D721Med (cell line): ENCODE results near the gene SPOCK1.

Experiments
- DNase-seq: peaks from one replicate; pipeline ENCODE4 v3.0.0; 2011; ENCODE audit warnings: low spot score; ENCODE audit not compliant: insufficient read length
- FAIRE-seq: peaks from 2 replicates; lab custom pipeline; 2011; peaks lifted over from hg19 to GRCh38; lab: Jason Lieb, UNC
- TF ChIP-seq, protein P1 (sequence below): IDR thresholded peaks from 2 replicates; pipeline ENCODE4 v1.5.1; 2012; ENCODE audit warnings: mild to moderate bottlenecking, control low read depth; ENCODE audit not compliant: insufficient read depth; ENCODE audit errors: missing control alignments

Gene SPOCK1

DNA sequence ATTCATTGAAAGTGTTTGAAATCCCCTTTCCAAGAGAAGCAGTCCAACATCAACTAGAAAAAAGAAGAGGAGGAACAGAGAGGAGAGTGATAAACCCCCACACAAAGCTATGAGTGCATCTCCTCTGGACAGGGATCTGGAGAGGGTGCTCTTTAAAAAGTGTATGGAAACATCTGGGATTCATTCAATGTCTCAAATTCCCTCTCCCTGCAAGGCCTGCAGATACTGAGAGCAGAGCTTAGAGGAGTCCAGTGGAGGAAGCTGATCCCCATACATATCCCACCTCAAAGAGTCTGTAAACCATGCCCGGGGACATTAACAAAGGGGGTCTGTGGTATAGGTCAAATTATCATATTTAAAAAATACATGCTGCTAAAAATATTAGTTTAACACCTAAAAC, 2.2 kb downstream of the SPOCK1 start:
- no peak for FAIRE-seq
- TF ChIP-seq, protein P1, sequence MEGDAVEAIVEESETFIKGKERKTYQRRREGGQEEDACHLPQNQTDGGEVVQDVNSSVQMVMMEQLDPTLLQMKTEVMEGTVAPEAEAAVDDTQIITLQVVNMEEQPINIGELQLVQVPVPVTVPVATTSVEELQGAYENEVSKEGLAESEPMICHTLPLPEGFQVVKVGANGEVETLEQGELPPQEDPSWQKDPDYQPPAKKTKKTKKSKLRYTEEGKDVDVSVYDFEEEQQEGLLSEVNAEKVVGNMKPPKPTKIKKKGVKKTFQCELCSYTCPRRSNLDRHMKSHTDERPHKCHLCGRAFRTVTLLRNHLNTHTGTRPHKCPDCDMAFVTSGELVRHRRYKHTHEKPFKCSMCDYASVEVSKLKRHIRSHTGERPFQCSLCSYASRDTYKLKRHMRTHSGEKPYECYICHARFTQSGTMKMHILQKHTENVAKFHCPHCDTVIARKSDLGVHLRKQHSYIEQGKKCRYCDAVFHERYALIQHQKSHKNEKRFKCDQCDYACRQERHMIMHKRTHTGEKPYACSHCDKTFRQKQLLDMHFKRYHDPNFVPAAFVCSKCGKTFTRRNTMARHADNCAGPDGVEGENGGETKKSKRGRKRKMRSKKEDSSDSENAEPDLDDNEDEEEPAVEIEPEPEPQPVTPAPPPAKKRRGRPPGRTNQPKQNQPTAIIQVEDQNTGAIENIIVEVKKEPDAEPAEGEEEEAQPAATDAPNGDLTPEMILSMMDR, result no peak

DNA sequence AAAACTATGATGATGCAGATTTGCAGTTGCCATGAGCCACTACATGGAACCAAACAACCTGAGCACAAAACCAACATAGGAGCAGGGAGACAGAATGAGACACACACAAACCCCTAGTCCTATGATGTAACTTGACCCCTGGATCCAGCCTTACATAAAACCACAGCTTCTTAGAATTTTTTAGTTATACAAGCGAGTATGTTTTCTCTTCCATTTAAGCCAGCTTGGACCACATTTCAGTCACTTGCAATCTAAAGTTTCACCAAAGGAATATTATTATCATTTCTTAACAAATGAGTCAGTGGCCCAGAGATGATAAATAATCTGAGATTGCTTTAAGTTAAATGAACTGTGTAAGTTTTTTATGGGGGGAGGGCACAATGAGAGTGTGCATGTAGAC, 6.8 kb downstream of the SPOCK1 start:
- TF ChIP-seq, protein P1, result no peak
- DNase-seq, result no peak
- FAIRE-seq, result no peak

More for the DNA sequence above, 2.2 kb downstream of the SPOCK1 start:
- no peak for DNase-seq

DNA sequence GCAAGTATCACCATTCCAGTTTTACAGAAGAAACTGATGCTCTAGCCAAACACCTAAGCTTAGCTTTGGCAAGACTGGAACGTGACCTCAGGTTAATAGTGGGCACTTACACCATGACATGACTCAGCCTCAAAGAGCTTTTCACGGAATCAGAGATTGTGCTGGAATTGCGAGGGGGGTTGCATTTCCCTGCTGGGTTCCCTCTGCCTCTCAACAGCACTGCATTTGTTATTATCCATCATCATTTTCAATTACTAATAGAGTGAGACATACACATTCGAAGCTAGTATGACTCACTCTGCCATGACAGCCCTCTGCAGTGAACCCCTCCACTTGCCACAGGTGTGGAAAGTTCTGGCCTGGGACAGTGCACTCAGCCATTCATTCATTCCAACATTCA, 8.0 kb downstream of the SPOCK1 start:
- FAIRE-seq (no peak), DNase-seq (no peak)
- TF ChIP-seq, protein P1, result no peak

DNA sequence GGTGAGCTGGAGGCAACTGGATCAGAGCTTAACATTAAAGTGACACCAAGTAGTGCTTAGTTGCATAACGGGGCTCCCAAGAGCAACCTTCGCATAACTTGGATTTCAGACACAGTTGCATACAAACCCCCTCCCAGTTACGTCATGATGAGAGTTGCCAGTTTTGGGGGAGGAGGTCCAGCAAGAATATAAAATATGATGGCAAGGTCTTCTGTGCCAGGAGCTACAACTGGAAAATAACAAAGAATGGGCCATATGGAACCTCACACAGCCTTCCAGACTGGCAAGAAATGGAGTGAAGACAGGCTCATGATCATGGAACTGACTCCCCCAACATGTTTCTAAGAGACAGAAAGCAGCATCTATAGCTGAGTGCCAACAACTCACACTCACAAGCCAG, 8.5 kb downstream of the SPOCK1 start:
- TF ChIP-seq, protein P1, result no peak
- FAIRE-seq (no peak), DNase-seq (no peak)

DNA sequence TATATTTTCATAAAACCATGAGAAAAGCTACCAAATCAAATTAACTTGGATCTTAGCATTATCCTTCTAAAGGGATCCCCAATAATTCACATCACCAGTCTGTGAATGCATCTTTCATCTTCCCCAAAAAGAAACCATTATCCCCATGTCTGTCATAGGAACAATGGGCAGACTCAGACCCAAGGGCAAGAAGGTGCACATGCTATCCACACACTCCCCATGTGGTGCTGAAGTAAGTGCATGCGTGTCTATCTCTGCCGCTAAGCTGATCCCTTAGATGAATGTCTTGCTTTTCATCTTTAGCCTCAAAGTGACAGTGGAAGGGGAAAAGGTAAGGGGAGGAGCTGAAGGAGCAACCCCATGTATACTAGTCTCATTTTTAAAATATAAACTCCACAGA, 10.2 kb downstream of the SPOCK1 start:
- TF ChIP-seq, protein P1, result no peak
- DNase-seq (no peak), FAIRE-seq (no peak)

DNA sequence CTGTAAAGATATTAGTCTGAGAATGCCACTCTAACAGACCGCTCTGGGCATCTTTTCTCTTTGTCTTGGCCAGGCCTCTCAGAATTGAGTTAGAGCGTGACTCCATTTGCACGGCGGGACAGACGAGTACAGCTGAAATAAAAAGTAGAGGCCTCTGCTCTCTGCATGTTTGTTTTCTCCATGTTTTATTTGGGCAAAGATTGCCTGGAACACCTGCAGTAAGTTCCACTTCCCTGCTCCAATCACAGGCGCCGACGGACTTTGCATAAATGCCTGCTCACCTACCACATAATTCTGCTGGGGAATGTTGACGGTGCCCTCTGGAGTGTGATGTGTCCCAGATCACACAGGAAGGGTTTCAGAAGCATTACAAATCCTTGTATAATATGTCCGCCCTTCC, 10.6 kb downstream of the SPOCK1 start:
- no peak for FAIRE-seq
- TF ChIP-seq, protein P1, result no peak
- DNase-seq, result no peak

DNA sequence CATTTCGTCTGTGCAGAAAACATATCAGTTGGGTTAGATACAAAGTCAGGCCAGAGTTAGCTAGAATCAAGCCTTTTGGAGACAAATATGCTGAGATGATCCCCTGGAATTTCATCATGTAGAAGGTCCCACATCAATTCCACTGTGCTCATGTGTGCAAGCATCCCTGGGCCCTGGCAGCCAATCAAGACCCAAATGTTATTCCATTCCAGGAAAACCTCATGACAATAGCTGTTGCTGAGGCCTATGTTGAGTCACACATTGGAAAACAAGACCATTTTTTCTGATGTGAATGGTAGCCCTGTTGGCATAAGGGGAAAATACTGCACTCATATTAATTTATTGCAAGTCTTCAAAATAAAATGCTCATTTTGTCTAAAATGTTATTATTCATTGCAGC, 11.5 kb downstream of the SPOCK1 start:
- no peak for FAIRE-seq
- DNase-seq, result no peak

More for the DNA sequence above, 11.5 kb downstream of the SPOCK1 start:
- TF ChIP-seq, protein P1, result no peak
